Loucy (cell line): ENCODE measurements around the gene BLTP2.

Source experiments
- H2AFZ ChIP-seq: fragments of 200-600 bp; sonication (generic); 2 replicates; pipeline ENCODE4 v1.6.0; 2016; ENCODE audit warnings: antibody characterized with exemption, mild to moderate bottlenecking, low read length, moderate library complexity
- H3F3A ChIP-seq: fragments of 200-600 bp; 2 replicates; pipeline ENCODE4 v1.6.0; 2016; ENCODE audit warnings: antibody characterized with exemption, low read depth, mild to moderate bottlenecking
- H3K27me3 ChIP-seq: fragments of 200-600 bp; sonication (generic); 2 replicates; pipeline ENCODE4 v1.6.1; 2014; ENCODE audit warnings: low read length, mild to moderate bottlenecking; ENCODE audit not compliant: insufficient read depth, poor library complexity, severe bottlenecking
- H3K36me3 ChIP-seq: fragments of 200-600 bp; sonication (generic); 2 replicates; pipeline ENCODE4 v1.6.1; 2016; ENCODE audit warnings: low read length; ENCODE audit not compliant: insufficient read depth
- H3K4me1 ChIP-seq: fragments of 200-600 bp; sonication (generic); 2 replicates; pipeline ENCODE4 v1.5.1; 2014; ENCODE audit warnings: low read length, mild to moderate bottlenecking; ENCODE audit not compliant: insufficient read depth, poor library complexity, severe bottlenecking
- H3K4me2 ChIP-seq: fragments of 200-600 bp; sonication (generic); 2 replicates; pipeline ENCODE4 v1.6.0; 2014; ENCODE audit warnings: antibody characterized with exemption, low read length, low read depth, mild to moderate bottlenecking; ENCODE audit not compliant: poor library complexity, severe bottlenecking
- H3K4me3 ChIP-seq: fragments of 200-600 bp; sonication (generic); 2 replicates; pipeline ENCODE4 v1.5.1; 2014; ENCODE audit warnings: low read length, mild to moderate bottlenecking, mixed read lengths; ENCODE audit not compliant: poor library complexity, severe bottlenecking
- H3K79me2 ChIP-seq: fragments of 200-600 bp; sonication (generic); 2 replicates; pipeline ENCODE4 v1.6.1; 2014; ENCODE audit warnings: low read length; ENCODE audit not compliant: insufficient read depth
- H3K9ac ChIP-seq: fragments of 200-600 bp; sonication (generic); 2 replicates; pipeline ENCODE4 v1.6.0; 2014; ENCODE audit warnings: mild to moderate bottlenecking, low read depth, low read length, moderate library complexity; ENCODE audit not compliant: poor library complexity, severe bottlenecking
- H3K9me2 ChIP-seq: fragments of 200-600 bp; sonication (generic); replicated peaks from 2 replicates; pipeline ENCODE4 v1.6.1; 2016; ENCODE audit warnings: low read depth, low read length, mixed read lengths
- H3K9me3 ChIP-seq: fragments of 200-600 bp; sonication (generic); 2 replicates; pipeline ENCODE4 v1.6.1; 2014; ENCODE audit warnings: mild to moderate bottlenecking, antibody characterized with exemption, low read length, low read depth; ENCODE audit not compliant: insufficient read depth
- H4K20me1 ChIP-seq: fragments of 200-600 bp; sonication (generic); 2 replicates; pipeline ENCODE4 v1.6.0; 2014; ENCODE audit warnings: antibody characterized with exemption, low read length, mild to moderate bottlenecking; ENCODE audit not compliant: insufficient read depth, poor library complexity, severe bottlenecking
- CTCF ChIP-seq: fragments of 200-600 bp; sonication (generic); conservative IDR thresholded peaks from 2 replicates; pipeline ENCODE4 v1.5.1; 2014; ENCODE audit warnings: mild to moderate bottlenecking, antibody characterized with exemption, low read length
- EZH2phosphoT487 ChIP-seq: fragments of 200-600 bp; IDR thresholded peaks from 2 replicates; pipeline ENCODE4 v1.6.1; 2018; ENCODE audit warnings: antibody characterized with exemption, mild to moderate bottlenecking, moderate library complexity, borderline replicate concordance

BLTP2 gene

GRCh38 chr17:28646039-28646754, 1.2 kb upstream of the BLTP2 start:
- H3K4me3 ChIP-seq, result peak overlapping the region; percentile 96
- peak overlapping the region; percentile 66 for H3K4me2 ChIP-seq
- no peak for TF ChIP-seq EZH2phosphoT487
- TF ChIP-seq CTCF, result no peak
- no peaks in the 10 kb centered on the region for H3K27me3 ChIP-seq
- peak overlapping the region; percentile 81 for H2AFZ ChIP-seq
- H3K9ac ChIP-seq, result peak overlapping the region; percentile 70
- peaks cover 40% of the 10 kb centered on the region for H3K79me2 ChIP-seq
- peaks cover 30% of the 10 kb centered on the region for H3K4me1 ChIP-seq
- peaks cover 21% of the 10 kb centered on the region; the same call in 1 of the 2 replicates for H3K36me3 ChIP-seq
- peaks cover 22% of the 10 kb centered on the region for H4K20me1 ChIP-seq
- no peaks in the 10 kb centered on the region for H3K9me3 ChIP-seq
- H3K9me2 ChIP-seq, result no peaks in the 10 kb centered on the region
- H3F3A ChIP-seq, result no peaks in the 10 kb centered on the region

- Histone ChIP-seq H3K9ac (peak overlapping the region; percentile 70), H2AFZ (peak overlapping the region; percentile 44; the same call in 1 of the 2 replicates), H4K20me1 (peaks cover 26% of the 10 kb centered on the region)
Observed at GRCh38 chr17:28645576-28645939, 600 bp upstream of the BLTP2 start.

GRCh38 chr17:28643983-28644786, 773 bp downstream of the BLTP2 start:
- Histone ChIP-seq H2AFZ (peak overlapping the region; percentile 73), H3K4me2 (peak overlapping the region; percentile 91), H3K9me2 (no peaks in the 10 kb centered on the region), H3K4me3 (peak overlapping the region; percentile 96), H3K4me1 (peaks cover 30% of the 10 kb centered on the region), H3K27me3 (no peaks in the 10 kb centered on the region), H3K79me2 (peaks cover 49% of the 10 kb centered on the region), H3K9me3 (no peaks in the 10 kb centered on the region), H3K9ac (peak overlapping the region; percentile 84), H3K36me3 (peaks cover 36% of the 10 kb centered on the region; the same call in 1 of the 2 replicates), H4K20me1 (peaks cover 31% of the 10 kb centered on the region), H3F3A (no peaks in the 10 kb centered on the region)
- TF ChIP-seq EZH2phosphoT487, result no peak
- peak; percentile 49 for TF ChIP-seq CTCF

More at GRCh38 chr17:28645576-28645939, 600 bp upstream of the BLTP2 start:
- Histone ChIP-seq H3K79me2 (peaks cover 46% of the 10 kb centered on the region), H3K9me2 (no peaks in the 10 kb centered on the region), H3K9me3 (no peaks in the 10 kb centered on the region), H3K27me3 (no peaks in the 10 kb centered on the region), H3K4me2 (peak overlapping the region; percentile 66), H3K4me3 (peak overlapping the region; percentile 96), H3K4me1 (peaks cover 30% of the 10 kb centered on the region), H3K36me3 (peaks cover 27% of the 10 kb centered on the region; the same call in 1 of the 2 replicates), H3F3A (no peaks in the 10 kb centered on the region)
- no peak for TF ChIP-seq EZH2phosphoT487
- no peak for TF ChIP-seq CTCF
